Kidney (tissue), 14 donors: ENCODE measurements around the gene MEGF8. TPM values are rescaled to one million over a fixed set of nuclear protein-coding genes. Genes with fewer than 3 reads are reported as not detected.
A peak's percentile ranks its signal among the peaks of the same experiment; 100 is the strongest.

Experiments used
- DNase-seq, 5 donors: peaks; one replicate each; pipeline ENCODE4 v3.0.0-alpha.2; 2013 to 2020
- FAIRE-seq: peaks from 2 replicates; lab custom pipeline; 2012; peaks lifted over from hg19 to GRCh38; lab: Jason Lieb, UNC
- H3K27ac ChIP-seq, 2 donors: one replicate each; pipeline ENCODE4 v1.7.0; 2013; ENCODE audit warnings: low read depth in 2 of 2, low read length in 2 of 2, inconsistent platforms in 1 of 2
- H3K27me3 ChIP-seq: one replicate; pipeline ENCODE4 v1.7.1; 2013; ENCODE audit warnings: low read length, inconsistent platforms; ENCODE audit not compliant: control insufficient read depth, insufficient read depth
- H3K36me3 ChIP-seq, 3 donors: one replicate each; pipeline versions ENCODE4 v1.7.0 to v1.7.1; 2013; ENCODE audit warnings: low read length in 3 of 3, control low read depth in 1 of 3, inconsistent platforms in 1 of 3; ENCODE audit not compliant: insufficient read depth in 3 of 3, control insufficient read depth in 2 of 3
- H3K4me1 ChIP-seq, 3 donors: one replicate each; pipeline versions ENCODE4 v1.7.0 to v1.7.1; 2013; ENCODE audit warnings: low read length in 3 of 3, inconsistent platforms in 1 of 3, low read depth in 1 of 3; ENCODE audit not compliant: control insufficient read depth in 2 of 3, insufficient read depth in 2 of 3
- H3K4me3 ChIP-seq, 3 donors: one replicate each; pipeline versions ENCODE4 v1.7.0 to v1.8.1; 2013; ENCODE audit warnings: low read length in 3 of 3, control low read depth in 1 of 3, inconsistent platforms in 1 of 3
- H3K9ac ChIP-seq, 3 donors: one replicate each; pipeline versions ENCODE4 v1.7.0 to v1.7.1; 2013; ENCODE audit warnings: low read length in 3 of 3, control low read depth in 1 of 3, inconsistent platforms in 1 of 3
- H3K9me3 ChIP-seq, 3 donors: one replicate each; pipeline versions ENCODE4 v1.7.0 to v1.7.1; 2013; ENCODE audit warnings: low read length in 3 of 3, control low read depth in 1 of 3, inconsistent platforms in 1 of 3; ENCODE audit not compliant: control insufficient read depth in 2 of 3, insufficient read depth in 1 of 3
- CTCF ChIP-seq: IDR thresholded peaks from 3 replicates; pipeline ENCODE4 v1.5.1; 2012; ENCODE audit warnings: mild to moderate bottlenecking, moderate library complexity, borderline replicate concordance; ENCODE audit not compliant: insufficient read depth; ENCODE audit errors: extremely low read depth
- intact Hi-C: fragments of 100-400 bp; cut with DNase I; formaldehyde crosslinking; loops from one replicate; pipeline ENCODE4 v1.11.1; 2022
- polyA plus RNA-seq: library from polyadenylated mRNA; stranded (reverse); fragments of 350-450 nt; fragmentation: Illumina TruSeq; extraction: RNeasy Lipid Tissue Mini Kit (QIAGEN cat#74804); gene quantifications from one replicate; pipeline ENCODE4 v1.2.3, GENCODE V29; 2014; ENCODE audit warnings: low read depth, low replicate concordance; ENCODE audit not compliant: insufficient read depth
- total RNA-seq: library from RNA; stranded (reverse); fragmentation: NEBNext Ultra II Directional; extraction: Animal tissue kit (Norgen Biotek cat#: 25700); gene quantifications from one replicate; pipeline ENCODE4 v1.2.1, GENCODE V29; 2021
- donor health status: control.
- donor health status: control.
- donor health status: control.
- donor health status: control.
- donor health status: control.
- donor health status: DM: yes; HTN: yes; CAD: no.
- donor health status: Normal renal cell carcinoma (clear cell type).

MEGF8 gene
- total and polyA plus RNA-seq, 2 donors from 2014 or later, result 8.7 to 31.6 TPM

GRCh38 chr19:42403586-42403985 is 78.2 kb downstream of the MEGF8 start:
- H3K27me3 ChIP-seq, result no peaks in the 10 kb centered on the region
- H3K4me1 ChIP-seq, result peaks cover 0 to 2% (median 0%) of the 10 kb centered on the region in 3 donors
- no peak overlapping the region for H3K4me3 ChIP-seq
- no peaks in the 10 kb centered on the region for H3K36me3 ChIP-seq
- FAIRE-seq (no peak), DNase-seq (no peak)
- H3K9ac ChIP-seq, result no peak overlapping the region
- no peak for TF ChIP-seq CTCF
- H3K27ac ChIP-seq, result no peak overlapping the region
- intact Hi-C loops, result no loop called here
- no peaks in the 10 kb centered on the region for H3K9me3 ChIP-seq

DNA sequence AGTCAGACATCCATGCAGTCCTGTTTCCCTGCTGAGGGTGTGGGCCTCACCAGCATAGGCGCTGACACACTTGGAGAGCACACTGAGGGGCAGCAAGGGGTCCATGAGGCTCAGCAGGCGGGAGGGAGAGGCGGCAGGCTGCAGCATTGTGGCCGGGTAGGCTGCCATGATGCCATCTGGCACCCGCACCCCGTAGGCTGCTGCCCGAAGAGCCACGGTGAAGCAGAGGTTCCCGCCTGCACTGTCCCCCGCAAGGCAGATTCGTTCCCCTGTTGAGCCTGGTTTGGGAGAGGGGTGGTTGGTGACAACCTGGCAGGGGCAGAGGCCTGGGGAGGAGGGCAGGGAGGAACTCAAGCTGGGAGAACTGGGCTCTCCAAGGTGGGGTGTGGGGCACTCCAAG is 80.7 kb downstream of the MEGF8 start:
- Histone ChIP-seq H3K9me3 (no peaks in the 10 kb centered on the region), H3K4me3 (no peak overlapping the region), H3K27me3 (no peaks in the 10 kb centered on the region), H3K4me1 (peaks cover 0 to 1% (median 0%) of the 10 kb centered on the region in 3 donors), H3K27ac (no peak overlapping the region), H3K36me3 (no peaks in the 10 kb centered on the region), H3K9ac (no peak overlapping the region)
- TF ChIP-seq CTCF, result no peak
- DNase-seq, result peak in 1 of 5 donors; percentile 61
- no peak for FAIRE-seq
- intact Hi-C loops, result no loop called here

DNA sequence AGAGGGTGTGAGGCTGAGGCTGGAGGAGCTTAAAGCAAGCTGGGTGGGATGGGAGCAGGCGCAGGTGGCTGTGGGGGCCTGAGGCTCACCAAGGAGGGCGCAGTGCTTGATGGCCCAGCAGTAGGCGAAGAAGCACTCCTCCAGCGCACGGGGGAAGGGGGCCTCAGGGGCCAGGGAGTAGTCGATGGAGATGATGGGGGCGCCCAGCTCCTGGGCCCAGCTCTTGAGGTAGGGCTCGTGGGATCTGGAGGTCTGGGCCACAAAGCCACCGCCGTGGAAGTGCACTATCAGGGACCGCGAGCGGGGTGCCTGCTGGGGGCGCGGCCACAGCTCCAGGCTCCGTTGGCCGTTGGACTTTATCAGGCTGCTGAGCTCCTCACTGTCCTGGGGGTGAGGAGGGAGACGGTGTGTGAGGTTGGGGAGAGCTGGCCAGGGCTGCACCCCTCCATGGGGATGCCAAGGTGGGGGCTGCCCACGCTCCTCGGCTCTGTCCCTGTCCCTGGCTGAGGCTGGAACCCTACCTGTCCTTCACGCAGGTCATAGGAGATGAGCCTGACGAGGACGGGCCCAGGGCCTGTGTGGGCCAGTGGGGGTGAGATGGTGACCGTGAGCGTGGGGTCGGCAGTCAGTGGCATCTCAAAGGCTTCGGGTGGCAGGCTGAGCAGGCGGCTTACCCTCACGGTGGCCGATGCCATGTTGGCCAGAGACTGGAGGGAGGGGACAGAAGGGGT is 81.8 kb downstream of the MEGF8 start:
- H3K4me3 ChIP-seq, result no peak overlapping the region
- intact Hi-C loops, result no loop called here
- DNase-seq (peak in 1 of 5 donors; percentile 63), FAIRE-seq (no peak)
- H3K4me1 ChIP-seq, result no peaks in the 10 kb centered on the region
- no peak overlapping the region for H3K9ac ChIP-seq
- H3K9me3 ChIP-seq, result no peaks in the 10 kb centered on the region
- TF ChIP-seq CTCF, result no peak
- H3K27me3 ChIP-seq, result no peaks in the 10 kb centered on the region
- no peak overlapping the region for H3K27ac ChIP-seq
- no peaks in the 10 kb centered on the region for H3K36me3 ChIP-seq

DNA sequence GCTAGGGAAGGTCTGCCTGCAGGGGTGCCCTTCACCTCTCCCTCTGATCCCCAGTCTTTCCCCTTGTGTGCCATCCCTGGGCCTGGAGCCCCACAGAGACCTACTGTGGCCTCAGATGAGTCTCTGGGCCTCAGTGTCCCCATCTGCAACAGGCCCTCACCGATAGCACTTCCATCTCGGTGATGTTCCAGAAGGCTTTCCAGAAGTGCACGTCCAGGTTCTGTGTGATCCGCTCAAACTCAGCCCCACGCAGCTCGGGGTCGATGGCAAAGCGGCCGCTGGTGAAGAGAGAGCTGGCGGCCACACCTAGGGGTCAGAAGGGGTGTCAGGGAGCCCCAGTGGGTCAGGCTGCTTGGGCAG is 82.4 kb downstream of the MEGF8 start:
- no peak for FAIRE-seq
- no peak for TF ChIP-seq CTCF
- Histone ChIP-seq H3K4me1 (no peaks in the 10 kb centered on the region), H3K27me3 (no peaks in the 10 kb centered on the region), H3K27ac (no peak overlapping the region), H3K4me3 (no peak overlapping the region), H3K9me3 (no peaks in the 10 kb centered on the region), H3K9ac (no peak overlapping the region), H3K36me3 (no peaks in the 10 kb centered on the region)
- DNase-seq, result peak in 1 of 5 donors; percentile 39
- intact Hi-C loops, result no loop called here
